Lower leg skin (tissue), 4 donors: ENCODE data around the gene USF1. TPM values are rescaled to one million over a fixed set of nuclear protein-coding genes. Genes with fewer than 3 reads are reported as not detected.
"Not testable (repeated sequence)": the region's sequence is repeated elsewhere in the genome, so short reads cannot be mapped to it uniquely, and the experiment has no call there.

ENCODE experiments used
- DNase-seq, 2 donors: peaks; one replicate each; pipeline ENCODE4 v3.0.0-alpha.2; 2019; ENCODE audit warnings: low spot score in 2 of 2
- H3K4me3 ChIP-seq: fragments of 200-600 bp; sonication (generic); 2 replicates; pipeline ENCODE4 v1.5.1; 2017; ENCODE audit warnings: mild to moderate bottlenecking, low read depth; ENCODE audit not compliant: poor library complexity, severe bottlenecking
- POLR2A ChIP-seq, 2 donors: fragments of 450-650 bp; IDR thresholded peaks; one replicate each; pipeline ENCODE4 v1.6.1; 2016 to 2017; ENCODE audit warnings: antibody characterized with exemption in 2 of 2, mild to moderate bottlenecking in 1 of 2, moderate library complexity in 1 of 2
- WGBS, 2 donors: methylation state at CpG; one replicate each; pipeline ENCODE4 v1.1.5; 2018; 5-methylcytosine and 5-hydroxymethylcytosine counted together
- intact Hi-C: fragments of 100-400 bp; cut with DNase I; formaldehyde crosslinking; loops from one replicate; pipeline ENCODE4 v1.15.0; 2023; ENCODE audit warnings: low total_unique reads
- total RNA-seq, 4 donors: library from RNA; depleted of rRNA; stranded (reverse); fragments of >200 nt; gene quantifications; one replicate each; pipeline ENCODE4 v1.1.0, GENCODE V29; 2016
- TF ChIP-seq, protein P1 (sequence below), 3 donors: fragments of 450-650 bp; IDR thresholded peaks; one replicate each; pipeline ENCODE4 v1.5.1; 2016; ENCODE audit warnings: antibody characterized with exemption in 3 of 3, mild to moderate bottlenecking in 3 of 3, moderate library complexity in 2 of 3

USF1 gene
- total RNA-seq, 4 donors from 2014 or later: 35.3 to 59.4 (median 43.3) TPM

DNA sequence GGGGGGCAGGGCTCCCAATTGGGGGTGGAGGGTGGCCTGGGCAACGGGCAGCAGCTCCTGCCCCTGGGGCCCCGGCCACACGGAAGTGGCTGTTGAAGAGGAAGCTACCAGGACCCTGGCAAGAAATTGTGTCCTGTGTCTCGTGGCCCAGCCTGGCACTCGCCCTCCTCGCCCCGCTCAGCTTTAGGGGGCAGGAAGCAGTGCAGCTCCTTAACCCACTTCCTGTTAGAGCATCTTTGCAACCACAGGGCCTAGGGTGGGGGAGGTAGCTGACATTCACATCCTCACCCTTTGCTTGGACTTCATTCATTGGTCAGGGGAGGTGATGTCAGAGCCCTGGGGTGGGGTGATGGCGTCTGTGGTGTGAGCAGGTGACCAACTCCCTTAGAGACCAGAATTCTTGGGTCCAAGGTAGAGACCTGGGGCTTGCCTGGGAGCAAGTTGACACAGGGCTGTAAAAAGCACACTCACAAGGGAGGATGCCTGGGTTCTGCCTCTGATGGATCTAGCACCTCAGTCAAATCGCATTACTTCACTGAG is 24.0 kb upstream of the USF1 start, which contains the start of gene ARHGAP30:
TSS of gene ARHGAP30 (minus strand) at position 161 of the 540 bp plus-strand sequence. CDS start 267 bp downstream, outside the sequence.
- no peak for TF ChIP-seq POLR2A (IDR thresholded peaks at IDR 0.05)
- TF ChIP-seq, protein P1, sequence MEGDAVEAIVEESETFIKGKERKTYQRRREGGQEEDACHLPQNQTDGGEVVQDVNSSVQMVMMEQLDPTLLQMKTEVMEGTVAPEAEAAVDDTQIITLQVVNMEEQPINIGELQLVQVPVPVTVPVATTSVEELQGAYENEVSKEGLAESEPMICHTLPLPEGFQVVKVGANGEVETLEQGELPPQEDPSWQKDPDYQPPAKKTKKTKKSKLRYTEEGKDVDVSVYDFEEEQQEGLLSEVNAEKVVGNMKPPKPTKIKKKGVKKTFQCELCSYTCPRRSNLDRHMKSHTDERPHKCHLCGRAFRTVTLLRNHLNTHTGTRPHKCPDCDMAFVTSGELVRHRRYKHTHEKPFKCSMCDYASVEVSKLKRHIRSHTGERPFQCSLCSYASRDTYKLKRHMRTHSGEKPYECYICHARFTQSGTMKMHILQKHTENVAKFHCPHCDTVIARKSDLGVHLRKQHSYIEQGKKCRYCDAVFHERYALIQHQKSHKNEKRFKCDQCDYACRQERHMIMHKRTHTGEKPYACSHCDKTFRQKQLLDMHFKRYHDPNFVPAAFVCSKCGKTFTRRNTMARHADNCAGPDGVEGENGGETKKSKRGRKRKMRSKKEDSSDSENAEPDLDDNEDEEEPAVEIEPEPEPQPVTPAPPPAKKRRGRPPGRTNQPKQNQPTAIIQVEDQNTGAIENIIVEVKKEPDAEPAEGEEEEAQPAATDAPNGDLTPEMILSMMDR (IDR thresholded peaks at IDR 0.05): no peak
- peak in 1 of 2 donors; percentile 90 for DNase-seq
- intact Hi-C loops: no loop called here
- peak within 1 kb of the TSS; percentile 8 for H3K4me3 ChIP-seq
- 67 to 75% methylated on average over 5 to 8 of the region's 9 CpGs for WGBS, 2 donors

DNA sequence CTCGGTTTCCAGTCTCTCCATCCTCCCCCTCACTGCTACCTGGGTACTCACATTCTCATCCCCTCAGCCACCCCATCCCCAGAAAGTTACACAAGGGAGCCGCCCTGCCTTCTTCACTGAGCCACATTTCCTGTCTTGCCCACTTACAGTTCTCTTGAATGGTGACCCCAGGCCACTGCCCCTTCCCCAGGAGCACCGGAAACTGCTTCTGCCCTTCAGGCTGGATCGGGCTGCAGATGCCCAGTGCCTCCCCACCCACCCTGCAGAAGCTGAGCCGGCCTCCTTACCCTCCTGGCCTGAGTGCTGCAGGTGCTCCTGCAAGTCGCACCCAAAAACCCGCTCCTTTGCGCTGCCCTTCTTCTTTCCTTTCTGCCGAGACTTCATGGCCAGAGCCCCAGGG is 23.5 kb upstream of the USF1 start:
- DNase-seq: no peak
- no peak for TF ChIP-seq POLR2A (IDR thresholded peaks at IDR 0.05)
- TF ChIP-seq, protein P1 (IDR thresholded peaks at IDR 0.05): no peak
- 77 to 79% methylated on average over 9 of the region's 9 CpGs for WGBS, 2 donors
- H3K4me3 ChIP-seq: peak overlapping the region; percentile 8
- intact Hi-C loops: no loop called here

DNA sequence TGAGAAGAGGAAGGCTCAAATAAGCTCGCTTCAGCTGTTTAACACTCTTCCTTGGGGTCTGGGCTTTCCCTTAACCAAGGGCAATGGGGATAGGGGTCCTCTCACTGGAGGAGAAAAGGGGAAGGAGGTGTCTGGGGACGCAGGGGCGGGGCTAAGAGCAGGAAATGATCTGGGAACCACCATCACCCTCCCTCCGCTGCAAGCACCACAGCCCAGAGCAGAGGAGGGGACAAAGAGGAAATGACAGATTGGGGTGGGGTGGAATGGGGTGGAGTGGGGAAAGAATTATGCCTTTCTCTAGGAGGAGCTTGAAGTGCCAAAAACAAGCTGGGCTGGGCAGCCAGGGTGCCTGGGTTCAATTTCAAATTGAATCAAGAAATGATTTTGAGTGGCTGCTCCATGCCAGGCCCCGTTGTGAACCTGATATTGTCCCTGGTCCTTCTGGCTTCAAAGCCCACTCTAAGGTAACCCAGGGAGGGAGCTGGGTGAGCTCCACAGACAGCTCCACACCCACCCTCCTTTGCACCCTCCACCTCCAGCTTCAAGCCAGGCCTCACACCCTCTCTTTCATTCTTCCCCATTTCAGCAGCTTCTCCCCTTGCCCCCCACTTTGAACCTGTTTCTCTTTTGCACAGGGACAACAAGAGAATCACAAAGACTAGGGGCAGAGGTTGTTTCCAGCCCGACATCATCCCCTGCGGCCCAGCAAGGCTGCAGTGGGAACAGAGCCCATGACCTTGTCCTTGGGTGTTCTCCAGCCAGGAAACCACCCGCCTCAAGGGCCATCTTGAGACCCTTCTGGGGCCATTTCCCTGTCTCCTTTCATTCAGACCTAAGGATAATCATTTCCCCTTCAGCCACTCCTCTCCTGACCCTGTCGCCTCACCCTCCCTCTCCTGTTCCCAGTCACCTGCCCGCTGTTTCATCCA is 22.8 kb upstream of the USF1 start:
- 58 to 67% methylated on average over 10 of the region's 10 CpGs for WGBS, 2 donors
- peak overlapping the region; percentile 8 for H3K4me3 ChIP-seq
- peak in 1 of 2 donors; percentile 89 for DNase-seq
- TF ChIP-seq POLR2A (IDR thresholded peaks at IDR 0.05): no peak
- TF ChIP-seq, protein P1 (IDR thresholded peaks at IDR 0.05): no peak
- intact Hi-C loops: no loop called here

DNA sequence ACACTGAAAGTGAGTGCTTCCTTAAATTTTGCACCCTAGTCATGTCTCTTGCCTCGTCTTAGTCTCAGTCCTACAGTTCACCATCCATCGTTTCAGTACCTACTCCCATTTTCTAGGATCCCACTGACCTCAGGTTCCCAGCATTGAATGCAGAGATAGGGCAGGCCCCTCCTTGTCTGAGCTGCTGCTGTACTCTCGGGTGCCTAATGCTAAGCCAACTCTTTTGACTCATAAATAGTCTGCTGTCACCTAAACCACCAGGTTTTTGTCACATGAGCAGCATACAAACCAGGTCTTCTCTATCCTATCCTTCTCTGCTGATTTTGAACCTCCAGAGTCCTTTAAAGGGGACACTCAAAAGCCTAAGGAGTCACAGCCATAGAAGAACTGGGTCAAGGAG is 20.9 kb upstream of the USF1 start:
- TF ChIP-seq, protein P1 (IDR thresholded peaks at IDR 0.05): no peak
- TF ChIP-seq POLR2A (IDR thresholded peaks at IDR 0.05): no peak
- intact Hi-C loops: no loop called here
- no peak for DNase-seq
- WGBS, 2 donors: 58 to 67% methylated on average over 3 of the region's 3 CpGs
- H3K4me3 ChIP-seq: no peak overlapping the region

DNA sequence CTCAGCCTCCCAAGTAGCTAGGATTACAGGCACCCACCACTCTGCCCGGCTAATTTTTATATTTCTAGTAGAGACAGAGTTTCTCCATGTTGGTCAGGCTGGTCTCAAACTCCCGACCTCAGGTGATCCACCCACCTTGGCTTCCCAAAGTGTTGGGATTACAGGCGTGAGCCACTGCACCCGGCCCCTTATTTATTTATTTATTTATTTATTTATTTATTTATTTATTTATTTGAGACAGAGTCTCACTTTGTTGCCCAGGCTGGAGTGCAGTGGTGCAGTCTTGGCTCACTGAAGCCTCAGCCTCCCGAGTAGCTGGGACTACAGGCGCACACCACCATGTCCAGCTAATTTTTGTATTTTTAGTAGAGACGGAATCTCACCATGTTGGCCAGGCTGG is 19.9 kb upstream of the USF1 start:
- H3K4me3 ChIP-seq, DNase-seq, intact Hi-C loops: not testable (repeated sequence)
- 89 to 96% methylated on average over 6 to 7 of the region's 7 CpGs for WGBS, 2 donors

DNA sequence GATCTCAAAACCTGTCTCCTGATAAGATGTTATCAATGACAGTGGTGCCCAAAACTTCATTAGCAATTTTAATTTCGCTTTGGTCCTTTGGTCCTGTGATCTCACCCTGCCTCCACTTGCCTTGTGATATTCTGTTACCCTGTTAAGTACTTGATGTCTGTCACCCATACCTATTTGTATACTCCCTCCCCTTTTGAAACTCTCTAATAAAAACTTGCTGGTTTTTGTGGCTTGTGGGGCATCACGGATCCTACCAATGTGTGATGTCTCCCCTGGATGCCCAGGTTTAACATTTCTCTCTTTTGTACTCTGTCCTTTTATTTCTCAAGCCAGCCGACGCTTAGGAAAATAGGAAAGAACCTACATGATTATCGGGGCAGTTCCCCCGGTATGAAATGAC is 18.2 kb upstream of the USF1 start:
- H3K4me3 ChIP-seq, DNase-seq, intact Hi-C loops: not testable (repeated sequence)
- WGBS, 2 donors: 67 to 69% methylated on average over 6 of the region's 6 CpGs
